A673 (cell line): ENCODE data around the gene STK31. TPM values are rescaled to one million over a fixed set of nuclear protein-coding genes. Genes with fewer than 3 reads are reported as not detected.

Experiments
- BruUV-seq: library from RNA; stranded (reverse); fragments of 400-500 nt; replicated peaks from 2 replicates; lab custom pipeline; 2021; lab: Mats Ljungman, UMichigan
- CTCF ChIA-PET: fragments of 300-600 bp; sonication (Branson Sonifier 250); formaldehyde crosslinking; loops from one replicate; lab custom pipeline; 2022; ENCODE audit warnings: antibody characterized with exemption; lab: Charles Lee
- POLR2A ChIA-PET: fragments of 300-600 bp; sonication (Branson Sonifier 250); formaldehyde crosslinking; loops from one replicate; lab custom pipeline; 2022; ENCODE audit warnings: antibody characterized with exemption; ENCODE audit not compliant: low non-redundant PET; lab: Charles Lee
- DNase-seq: peaks from one replicate; pipeline ENCODE4 v3.0.0-alpha.2; 2015; ENCODE audit warnings: low spot score
- H3K27ac ChIP-seq: fragments of 200-600 bp; sonication (generic); 2 replicates; pipeline ENCODE4 v1.5.1; 2016; ENCODE audit warnings: mixed run types, low read depth, mild to moderate bottlenecking, mixed read lengths, antibody characterized with exemption, low read length; ENCODE audit not compliant: poor library complexity, severe bottlenecking
- H3K27me3 ChIP-seq: fragments of 200-600 bp; sonication (generic); replicated peaks from 2 replicates; pipeline ENCODE4 v1.6.1; 2017; ENCODE audit warnings: mixed run types, low read depth, mild to moderate bottlenecking, mixed read lengths, antibody characterized with exemption, low read length; ENCODE audit not compliant: insufficient read depth, poor library complexity
- H3K36me3 ChIP-seq: fragments of 200-600 bp; sonication (generic); 2 replicates; pipeline ENCODE4 v1.6.1; 2016; ENCODE audit warnings: mixed run types, mild to moderate bottlenecking, mixed read lengths, antibody characterized with exemption, low read length; ENCODE audit not compliant: insufficient read depth, poor library complexity, severe bottlenecking
- H3K4me1 ChIP-seq: fragments of 200-600 bp; sonication (generic); 2 replicates; pipeline ENCODE4 v1.6.1; 2017; ENCODE audit warnings: mixed run types, mild to moderate bottlenecking, mixed read lengths, antibody characterized with exemption, low read length; ENCODE audit not compliant: insufficient read depth, poor library complexity, severe bottlenecking
- H3K4me3 ChIP-seq: fragments of 200-600 bp; sonication (generic); 2 replicates; pipeline ENCODE4 v1.5.1; 2016; ENCODE audit warnings: low read depth, mixed run types, mild to moderate bottlenecking, mixed read lengths, low read length; ENCODE audit not compliant: poor library complexity, severe bottlenecking
- H3K9me3 ChIP-seq: fragments of 200-600 bp; sonication (generic); 2 replicates; pipeline ENCODE4 v1.6.1; 2016; ENCODE audit warnings: mixed run types, low read depth, mild to moderate bottlenecking, mixed read lengths, antibody characterized with exemption, low read length; ENCODE audit not compliant: poor library complexity, severe bottlenecking
- EZH2 ChIP-seq: fragments of 200-600 bp; sonication (generic); IDR thresholded peaks from 2 replicates; pipeline ENCODE4 v1.6.1; 2017; ENCODE audit warnings: borderline replicate concordance, low read depth, mild to moderate bottlenecking, mixed read lengths, antibody characterized with exemption, low read length; ENCODE audit not compliant: poor library complexity, severe bottlenecking
- intact Hi-C: fragments of 100-400 bp; cut with micrococcal nuclease; formaldehyde crosslinking; loops from one replicate; pipeline ENCODE4 v1.10.0; 2022; ENCODE audit not compliant: unreplicated experiment
- total RNA-seq: library from RNA; stranded (reverse); gene quantifications from 2 replicates; pipeline ENCODE4 v1.2.3, GENCODE V29; 2021
- TF ChIP-seq, protein P1 (sequence below): fragments of 300-800, 200-600 bp; sonication (generic); conservative IDR thresholded peaks from 2 replicates; pipeline ENCODE4 v1.5.1; 2017; ENCODE audit warnings: low read depth, mild to moderate bottlenecking, antibody characterized with exemption, low read length, moderate library complexity, mixed read lengths

The STK31 gene
- total RNA-seq, 1 experiment from 2014 or later: 0.34 TPM

DNA sequence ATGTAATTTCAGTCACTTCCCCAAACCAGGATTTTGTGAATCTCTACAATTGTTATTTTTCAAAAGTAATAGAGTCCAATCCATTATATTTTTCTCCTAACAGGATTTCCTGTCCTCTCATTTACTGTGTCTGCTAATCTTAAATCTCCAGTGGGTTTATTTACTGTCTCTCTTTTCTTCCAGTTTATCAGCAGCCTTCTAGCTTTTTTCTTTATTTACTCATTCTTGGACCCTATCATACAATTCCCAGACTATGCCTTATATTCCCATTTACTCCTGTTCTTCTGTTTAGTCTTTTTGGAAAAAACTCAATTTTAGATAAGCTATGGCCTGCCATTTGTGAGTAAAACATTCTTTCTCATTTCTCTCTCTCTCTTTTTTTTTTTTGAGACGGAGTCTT, 94.7 kb downstream of the STK31 start:
- DNase-seq: no peak
- CTCF ChIA-PET: no interaction called here
- BruUV-seq: no TSS peak
- Histone ChIP-seq H3K4me3 (no peak overlapping the region), H3K27ac (no peak overlapping the region), H3K36me3 (no peaks in the 10 kb centered on the region), H3K9me3 (no peaks in the 10 kb centered on the region), H3K27me3 (no peaks in the 10 kb centered on the region), H3K4me1 (no peaks in the 10 kb centered on the region)
- intact Hi-C loops: no loop called here
- POLR2A ChIA-PET: no interaction called here
- TF ChIP-seq EZH2: no peak
- TF ChIP-seq, protein P1, sequence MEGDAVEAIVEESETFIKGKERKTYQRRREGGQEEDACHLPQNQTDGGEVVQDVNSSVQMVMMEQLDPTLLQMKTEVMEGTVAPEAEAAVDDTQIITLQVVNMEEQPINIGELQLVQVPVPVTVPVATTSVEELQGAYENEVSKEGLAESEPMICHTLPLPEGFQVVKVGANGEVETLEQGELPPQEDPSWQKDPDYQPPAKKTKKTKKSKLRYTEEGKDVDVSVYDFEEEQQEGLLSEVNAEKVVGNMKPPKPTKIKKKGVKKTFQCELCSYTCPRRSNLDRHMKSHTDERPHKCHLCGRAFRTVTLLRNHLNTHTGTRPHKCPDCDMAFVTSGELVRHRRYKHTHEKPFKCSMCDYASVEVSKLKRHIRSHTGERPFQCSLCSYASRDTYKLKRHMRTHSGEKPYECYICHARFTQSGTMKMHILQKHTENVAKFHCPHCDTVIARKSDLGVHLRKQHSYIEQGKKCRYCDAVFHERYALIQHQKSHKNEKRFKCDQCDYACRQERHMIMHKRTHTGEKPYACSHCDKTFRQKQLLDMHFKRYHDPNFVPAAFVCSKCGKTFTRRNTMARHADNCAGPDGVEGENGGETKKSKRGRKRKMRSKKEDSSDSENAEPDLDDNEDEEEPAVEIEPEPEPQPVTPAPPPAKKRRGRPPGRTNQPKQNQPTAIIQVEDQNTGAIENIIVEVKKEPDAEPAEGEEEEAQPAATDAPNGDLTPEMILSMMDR: no peak

DNA sequence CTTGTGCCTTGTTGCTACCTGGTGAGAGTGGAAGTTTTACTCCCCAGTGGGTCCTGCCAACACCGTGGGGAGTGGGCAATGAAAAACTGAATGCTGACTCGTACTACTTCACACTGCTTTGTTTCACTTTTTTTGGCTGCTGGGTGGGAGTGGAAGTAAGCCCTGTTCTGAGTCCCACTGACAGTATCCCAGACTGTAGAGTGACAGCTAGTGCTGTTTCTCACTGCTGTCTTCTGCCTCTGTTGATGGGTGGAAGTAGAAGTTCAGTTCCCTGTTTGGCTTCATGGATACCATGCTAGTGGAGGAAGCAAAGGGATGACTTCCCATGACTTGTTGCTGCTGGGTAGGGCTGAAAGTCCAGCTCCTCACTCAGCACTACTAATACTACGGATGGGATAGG, 98.4 kb downstream of the STK31 start:
- Histone ChIP-seq H3K4me1 (no peaks in the 10 kb centered on the region), H3K9me3 (peaks cover 9% of the 10 kb centered on the region), H3K4me3 (no peak overlapping the region), H3K27ac (no peak overlapping the region), H3K36me3 (no peaks in the 10 kb centered on the region), H3K27me3 (no peaks in the 10 kb centered on the region)
- TF ChIP-seq, protein P1: no peak
- TF ChIP-seq EZH2: no peak
- BruUV-seq: no TSS peak
- ChIA-PET POLR2A (no interaction called here), CTCF (no interaction called here)
- no peak for DNase-seq
- intact Hi-C loops: no loop called here

DNA sequence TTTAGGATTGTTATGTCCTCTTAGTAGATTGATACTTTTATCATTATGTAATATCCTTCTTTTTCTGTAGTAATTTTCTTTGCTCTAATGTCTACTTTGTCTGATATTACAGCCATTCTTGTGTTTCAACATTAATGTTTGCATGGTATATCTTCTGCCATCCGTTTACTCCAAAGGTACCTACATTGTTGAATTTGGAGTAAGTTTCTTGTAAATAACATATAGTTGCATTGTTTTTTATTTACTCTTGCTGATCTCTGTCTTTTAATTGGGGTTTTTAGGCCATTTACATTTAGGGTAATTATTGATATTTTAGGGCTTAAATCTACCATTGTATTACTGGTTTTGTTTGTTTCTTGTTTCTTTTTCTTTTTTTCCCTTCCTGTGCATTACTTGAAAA, 100.1 kb downstream of the STK31 start:
- Histone ChIP-seq H3K36me3 (no peaks in the 10 kb centered on the region), H3K9me3 (peaks cover 9% of the 10 kb centered on the region), H3K4me3 (no peak overlapping the region), H3K27me3 (no peaks in the 10 kb centered on the region), H3K4me1 (no peaks in the 10 kb centered on the region), H3K27ac (no peak overlapping the region)
- CTCF ChIA-PET: no interaction called here
- intact Hi-C loops: no loop called here
- TF ChIP-seq, protein P1: no peak
- no peak for TF ChIP-seq EZH2
- POLR2A ChIA-PET: no interaction called here
- DNase-seq: no peak
- no TSS peak for BruUV-seq
